GM19467 (cell line): Measurements from ENCODE around the gene ERC2.

Source experiments
- ATAC-seq: cut with Tn5 transposase; IDR thresholded peaks from one replicate; pipeline ENCODE4 v1.9.1; 2021; ENCODE audit warnings: mild to moderate bottlenecking, moderate library complexity; ENCODE audit not compliant: unreplicated experiment

ERC2 gene

GRCh38 chr3:55951388-55951787, 516.9 kb downstream of the ERC2 start:
- ATAC-seq: no peak

GRCh38 chr3:55947406-55947805, 520.9 kb downstream of the ERC2 start:
- no peak for ATAC-seq

- no peak for ATAC-seq
Observed at GRCh38 chr3:55946574-55947160, 521.6 kb downstream of the ERC2 start.

- ATAC-seq: no peak
Observed at GRCh38 chr3:55942868-55943267, 525.4 kb downstream of the ERC2 start.

GRCh38 chr3:55939287-55939686, 529.0 kb downstream of the ERC2 start:
- ATAC-seq: no peak

- no peak for ATAC-seq
Observed at GRCh38 chr3:55937301-55937700, 531.0 kb downstream of the ERC2 start.

- no peak for ATAC-seq
Observed at GRCh38 chr3:55936549-55937052, 531.7 kb downstream of the ERC2 start.

- ATAC-seq: no peak
Observed at GRCh38 chr3:55935241-55935640, 533.0 kb downstream of the ERC2 start.

GRCh38 chr3:55934771-55935170, 533.5 kb downstream of the ERC2 start:
- ATAC-seq: no peak

- no peak for ATAC-seq
Observed at GRCh38 chr3:55929154-55929869, 539.0 kb downstream of the ERC2 start.

GRCh38 chr3:55923626-55924025, 544.6 kb downstream of the ERC2 start:
- ATAC-seq: no peak

- no peak for ATAC-seq
Observed at GRCh38 chr3:55923207-55923606, 545.1 kb downstream of the ERC2 start.

- no peak for ATAC-seq
Observed at GRCh38 chr3:55912880-55913279, 555.4 kb downstream of the ERC2 start.

GRCh38 chr3:55911266-55911665, 557.0 kb downstream of the ERC2 start:
- ATAC-seq: no peak

GRCh38 chr3:55910543-55910942, 557.7 kb downstream of the ERC2 start:
- ATAC-seq: no peak

- no peak for ATAC-seq
Observed at GRCh38 chr3:55909373-55909772, 558.9 kb downstream of the ERC2 start.

- no peak for ATAC-seq
Observed at GRCh38 chr3:55907616-55908015, 560.7 kb downstream of the ERC2 start.

GRCh38 chr3:55906896-55907295, 561.4 kb downstream of the ERC2 start:
- ATAC-seq: no peak

GRCh38 chr3:55904716-55905115, 563.6 kb downstream of the ERC2 start:
- no peak for ATAC-seq

GRCh38 chr3:55903680-55904079, 564.6 kb downstream of the ERC2 start:
- no peak for ATAC-seq

GRCh38 chr3:55902221-55902900, 565.9 kb downstream of the ERC2 start:
- no peak for ATAC-seq

- no peak for ATAC-seq
Observed at GRCh38 chr3:55899887-55900286, 568.4 kb downstream of the ERC2 start.
